Measurements from ENCODE around the gene FOXN1. TPM values are rescaled to one million over a fixed set of nuclear protein-coding genes. Genes with fewer than 3 reads are reported as not detected.
A peak's percentile ranks its signal among the peaks of the same experiment; 100 is the strongest.

The FOXN1 gene
- total RNA-seq, 1 experiment from 2014 or later, result not detected

DNA sequence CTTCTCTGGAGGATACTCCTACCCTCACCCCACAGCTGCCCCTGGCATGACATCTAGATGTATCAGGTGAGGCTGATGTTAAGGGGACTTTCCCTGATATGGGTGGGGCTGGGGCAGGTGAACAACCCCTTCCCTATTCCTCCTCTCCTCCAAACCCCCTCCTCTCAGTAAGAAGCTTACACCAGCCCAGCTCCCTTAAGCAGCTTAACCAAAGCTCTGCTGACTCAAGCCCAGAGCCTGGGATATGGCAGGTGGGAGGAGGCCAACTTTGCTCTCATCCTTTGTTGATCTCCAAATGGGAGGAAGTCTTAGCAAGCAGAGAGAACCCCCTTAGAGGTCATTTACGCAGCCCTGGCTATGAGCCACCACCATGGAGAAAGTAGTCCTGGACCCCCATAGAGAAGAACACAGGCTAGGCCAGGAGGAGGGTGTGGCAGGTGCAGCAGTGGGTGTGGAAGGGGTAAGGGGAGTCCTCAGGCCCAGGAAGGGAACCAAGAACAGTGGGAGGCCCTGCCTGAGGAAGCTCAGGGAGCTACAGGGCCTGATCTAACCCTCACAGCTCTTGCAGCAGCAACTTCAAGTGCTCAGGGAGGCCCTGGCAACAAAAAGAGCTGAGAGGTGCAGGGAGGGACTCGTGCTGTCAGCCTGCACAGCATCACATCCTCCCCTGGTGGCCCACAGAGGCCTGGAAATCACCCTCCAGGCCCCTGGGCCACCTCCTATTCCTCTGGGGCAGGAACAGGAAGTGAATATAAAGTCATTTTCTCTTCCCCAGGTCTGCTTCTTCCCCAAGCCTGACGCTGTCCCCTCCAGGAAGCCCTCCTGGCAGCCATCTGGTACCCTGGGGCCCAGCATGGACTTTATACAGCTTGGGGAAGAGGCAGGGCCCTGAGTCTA, 43.3 kb downstream of the FOXN1 start:
- H3K27me3 ChIP-seq (ENCODE audit: control insufficient read depth, insufficient read depth, low read length), result peaks cover 2% of the 10 kb centered on the region
- H3K4me3 ChIP-seq (ENCODE audit: insufficient read depth, low read depth, low read length), result no peak overlapping the region
- no peak for DNase-seq
- peaks cover 9% of the 10 kb centered on the region for H3K36me3 ChIP-seq (replicated peaks; ENCODE audit: control insufficient read depth, insufficient read depth, low read length)

DNA sequence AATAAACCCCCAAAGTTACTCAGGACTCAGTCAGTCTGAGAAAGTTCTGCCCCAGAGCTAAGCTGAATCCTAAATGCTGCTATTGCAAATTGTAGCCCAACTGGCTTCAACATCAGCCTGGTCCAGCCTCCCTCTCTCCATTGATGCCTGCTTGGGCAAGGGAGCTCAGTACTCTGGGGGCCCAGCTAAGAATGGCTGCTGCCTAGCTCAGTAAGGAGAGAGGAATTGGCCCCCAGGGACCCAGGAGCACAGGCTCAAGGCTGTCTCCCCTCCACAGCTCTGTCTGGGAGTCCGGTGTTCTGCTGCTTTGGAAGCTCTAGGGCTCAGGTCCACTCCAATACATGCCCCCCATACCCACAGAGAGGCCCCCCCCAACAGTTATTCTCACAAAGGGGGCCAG, 44.7 kb downstream of the FOXN1 start:
- H3K27me3 ChIP-seq (ENCODE audit: control insufficient read depth, insufficient read depth, low read length), result peaks cover 2% of the 10 kb centered on the region
- peaks cover 9% of the 10 kb centered on the region for H3K36me3 ChIP-seq (replicated peaks; ENCODE audit: control insufficient read depth, insufficient read depth, low read length)
- no peak for DNase-seq
- H3K4me3 ChIP-seq (ENCODE audit: insufficient read depth, low read depth, low read length), result no peak overlapping the region

DNA sequence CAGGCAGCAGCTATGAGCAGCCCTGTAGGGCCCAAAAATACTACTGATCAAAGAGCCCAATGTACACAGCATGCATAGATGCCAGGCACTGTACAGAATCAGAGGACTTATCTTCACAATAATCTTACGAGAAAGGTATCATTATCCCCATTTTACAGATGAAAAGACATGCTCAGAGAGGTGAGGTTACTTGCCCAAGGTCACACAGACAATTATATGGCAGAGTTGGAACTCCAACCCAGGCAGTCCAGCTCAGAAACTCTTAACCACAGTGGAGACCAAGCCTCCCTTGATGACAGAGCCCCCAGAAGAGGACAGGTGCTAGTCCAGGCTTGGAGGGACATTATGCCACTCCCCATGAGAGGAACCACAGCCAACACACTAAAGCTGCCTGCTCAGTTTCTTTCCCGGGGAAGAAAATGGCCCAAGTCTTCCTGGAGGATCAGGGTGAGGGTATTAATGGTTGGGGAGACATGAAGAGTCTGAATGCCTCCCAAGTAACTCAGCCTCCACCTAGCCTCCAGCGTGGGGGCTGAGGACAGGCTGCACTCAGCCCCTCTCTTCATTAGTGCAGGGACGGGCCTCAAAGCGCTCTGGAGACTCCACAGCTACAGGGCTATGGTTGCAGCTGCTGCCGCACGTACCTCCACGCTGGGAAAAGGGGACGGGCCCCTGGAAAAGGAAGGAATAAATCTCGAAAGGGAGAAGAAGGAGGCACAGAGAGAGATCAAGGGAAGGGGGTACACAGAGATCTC, 45.5 kb downstream of the FOXN1 start:
- peaks cover 8% of the 10 kb centered on the region for H3K36me3 ChIP-seq (replicated peaks; ENCODE audit: control insufficient read depth, insufficient read depth, low read length)
- H3K27me3 ChIP-seq (ENCODE audit: control insufficient read depth, insufficient read depth, low read length), result peaks cover 2% of the 10 kb centered on the region
- peak overlapping the region; percentile 92 for H3K4me3 ChIP-seq (ENCODE audit: insufficient read depth, low read depth, low read length)
- DNase-seq, result no peak

DNA sequence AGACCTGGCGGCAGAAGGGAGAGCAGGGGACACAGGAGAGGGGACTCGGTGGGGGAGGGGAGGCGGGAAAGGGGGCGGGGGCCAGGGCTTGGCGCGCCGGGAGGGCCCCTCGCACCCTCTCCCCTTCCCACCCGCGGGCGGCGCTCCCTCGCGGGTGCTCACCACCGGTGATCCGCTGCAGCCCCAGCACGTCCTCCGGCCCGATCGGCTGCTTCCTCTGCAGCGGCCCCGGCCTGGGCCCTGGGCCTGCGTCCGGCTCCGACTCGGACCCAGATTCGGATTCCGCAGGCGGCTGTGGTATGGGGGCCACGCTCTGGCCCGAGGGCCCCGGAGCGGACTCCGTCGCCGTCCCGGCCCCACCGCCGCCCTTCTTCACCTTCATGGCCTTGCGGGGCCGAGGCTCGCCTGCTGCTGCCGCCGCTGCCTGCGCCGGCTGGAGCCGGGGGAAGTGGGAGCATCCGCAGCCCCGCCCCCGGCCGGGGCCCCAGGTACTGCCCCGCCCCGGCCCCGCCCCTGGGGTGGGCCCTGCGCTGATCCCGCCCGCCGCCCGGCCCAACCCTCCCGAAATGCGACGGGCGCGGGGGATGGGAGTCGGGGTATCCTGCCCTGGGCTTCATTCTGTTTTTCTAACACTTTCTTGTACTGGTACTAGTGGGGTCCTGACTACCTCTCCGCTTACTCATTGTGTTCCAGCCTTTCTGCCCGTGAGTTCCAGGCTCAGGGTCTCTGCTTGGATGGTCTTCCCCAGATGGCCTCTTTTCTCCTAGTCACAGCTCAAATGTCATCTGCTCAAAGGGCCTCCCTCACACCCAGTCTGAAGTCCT, 46.2 kb downstream of the FOXN1 start, which contains the start of gene UNC119:
Gene UNC119, minus strand, starts transcription at position 449 of the 824 bp plus-strand sequence. Its CDS starts 67 bp downstream, at position 382.
- DNase-seq, result peak; percentile 100
- peak within 1 kb of the TSS; percentile 92 for H3K4me3 ChIP-seq (ENCODE audit: insufficient read depth, low read depth, low read length)
- peaks cover 10% of the 10 kb centered on the region for H3K36me3 ChIP-seq (replicated peaks; ENCODE audit: control insufficient read depth, insufficient read depth, low read length)
- peaks cover 2% of the 10 kb centered on the region for H3K27me3 ChIP-seq (ENCODE audit: control insufficient read depth, insufficient read depth, low read length)

DNA sequence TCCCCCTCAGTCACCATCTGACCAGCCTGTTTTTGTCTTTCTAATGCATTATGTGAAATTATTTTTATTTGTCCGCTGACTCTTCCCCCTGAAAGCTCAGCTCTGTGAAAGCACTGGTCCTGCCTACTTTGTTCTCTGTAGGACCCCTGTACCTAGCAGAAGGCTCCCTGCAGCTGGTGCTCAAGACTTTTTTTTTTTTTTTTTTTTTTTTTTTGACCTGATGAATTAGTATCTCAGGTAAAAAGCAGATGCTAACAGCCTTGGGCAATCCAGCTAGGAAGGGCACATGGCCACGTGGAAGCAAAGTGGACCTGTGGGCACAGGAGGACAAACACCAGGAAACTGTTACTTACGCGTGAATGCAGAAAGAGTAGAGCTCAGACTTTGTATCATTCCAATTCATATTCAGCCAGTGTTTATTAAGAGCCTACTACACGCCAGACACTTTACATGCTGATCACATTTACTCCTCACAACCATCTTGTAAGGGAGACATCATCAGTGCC, 46.9 kb downstream of the FOXN1 start:
- H3K36me3 ChIP-seq (replicated peaks; ENCODE audit: control insufficient read depth, insufficient read depth, low read length), result peaks cover 10% of the 10 kb centered on the region
- H3K27me3 ChIP-seq (ENCODE audit: control insufficient read depth, insufficient read depth, low read length), result peaks cover 2% of the 10 kb centered on the region
- peak overlapping the region; percentile 14; the same call in 1 of the 2 replicates for H3K4me3 ChIP-seq (ENCODE audit: insufficient read depth, low read depth, low read length)
- no peak for DNase-seq

DNA sequence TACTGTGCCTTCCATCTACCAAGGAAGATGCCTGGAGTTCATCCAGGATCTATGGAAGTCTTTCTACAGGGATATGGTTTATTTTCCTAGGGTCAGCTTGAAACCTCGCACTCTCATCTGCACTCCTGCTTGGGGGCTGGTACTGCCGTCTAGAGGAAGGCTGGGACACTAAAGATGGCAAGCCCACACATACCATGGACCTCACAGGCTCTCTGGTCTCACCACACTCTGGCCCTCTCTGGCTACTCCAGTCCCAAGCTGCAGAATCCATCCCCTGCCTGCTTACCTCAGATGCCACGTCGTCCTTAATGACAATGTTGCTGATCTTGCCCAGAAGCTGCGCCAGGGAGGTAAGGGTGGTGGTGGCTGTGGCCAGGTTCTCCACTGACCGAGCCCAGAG, 48.4 kb downstream of the FOXN1 start:
- no peak overlapping the region for H3K4me3 ChIP-seq (ENCODE audit: insufficient read depth, low read depth, low read length)
- H3K36me3 ChIP-seq (replicated peaks; ENCODE audit: control insufficient read depth, insufficient read depth, low read length), result peaks cover 10% of the 10 kb centered on the region
- H3K27me3 ChIP-seq (ENCODE audit: control insufficient read depth, insufficient read depth, low read length), result peaks cover 2% of the 10 kb centered on the region
- no peak for DNase-seq

DNA sequence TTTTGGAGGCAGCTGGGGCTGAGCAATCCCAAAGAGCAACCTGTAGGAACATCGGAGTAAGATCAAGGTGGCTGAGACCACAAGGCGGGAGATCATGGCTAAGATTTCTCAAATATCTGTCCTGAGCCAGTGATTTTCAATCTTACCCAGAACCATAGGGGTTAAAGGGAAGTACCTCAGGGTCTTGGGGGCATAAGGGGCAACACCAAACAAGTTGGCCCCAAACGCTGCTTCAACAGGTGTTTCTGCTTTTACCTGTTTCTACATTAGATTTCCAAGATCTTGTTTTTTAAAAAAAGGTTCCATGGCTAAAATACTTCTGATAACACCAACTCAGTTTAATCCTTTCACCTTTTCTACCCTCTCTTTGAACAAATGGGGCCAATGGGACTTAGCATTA, 48.9 kb downstream of the FOXN1 start:
- H3K36me3 ChIP-seq (replicated peaks; ENCODE audit: control insufficient read depth, insufficient read depth, low read length), result peaks cover 12% of the 10 kb centered on the region
- H3K27me3 ChIP-seq (ENCODE audit: control insufficient read depth, insufficient read depth, low read length), result peaks cover 2% of the 10 kb centered on the region
- DNase-seq, result no peak
- H3K4me3 ChIP-seq (ENCODE audit: insufficient read depth, low read depth, low read length), result no peak overlapping the region

DNA sequence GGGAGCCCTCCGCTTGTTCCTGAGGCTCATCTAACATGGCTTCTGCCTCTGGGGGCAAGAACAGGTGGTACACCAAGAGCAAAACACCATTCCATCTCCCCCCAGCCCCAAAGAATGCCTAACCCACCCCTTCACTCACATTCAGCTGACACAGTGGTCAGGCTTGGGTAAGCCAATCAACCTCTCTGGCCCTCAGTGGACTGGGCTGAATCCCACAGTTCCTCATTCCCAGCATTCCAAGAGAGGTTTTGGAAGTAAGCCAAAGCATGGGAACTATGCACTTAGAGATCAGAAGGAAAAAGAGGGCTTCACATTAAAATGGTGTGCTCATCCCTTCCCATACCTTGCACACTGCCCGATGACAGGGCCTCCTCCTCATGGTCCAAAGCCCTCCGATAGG, 57.3 kb downstream of the FOXN1 start:
- Histone ChIP-seq H3K27me3 (ENCODE audit: control insufficient read depth, insufficient read depth, low read length) (no peaks in the 10 kb centered on the region), H3K36me3 (replicated peaks; ENCODE audit: control insufficient read depth, insufficient read depth, low read length) (peaks cover 4% of the 10 kb centered on the region), H3K4me3 (ENCODE audit: insufficient read depth, low read depth, low read length) (no peak overlapping the region)
- no peak for DNase-seq

DNA sequence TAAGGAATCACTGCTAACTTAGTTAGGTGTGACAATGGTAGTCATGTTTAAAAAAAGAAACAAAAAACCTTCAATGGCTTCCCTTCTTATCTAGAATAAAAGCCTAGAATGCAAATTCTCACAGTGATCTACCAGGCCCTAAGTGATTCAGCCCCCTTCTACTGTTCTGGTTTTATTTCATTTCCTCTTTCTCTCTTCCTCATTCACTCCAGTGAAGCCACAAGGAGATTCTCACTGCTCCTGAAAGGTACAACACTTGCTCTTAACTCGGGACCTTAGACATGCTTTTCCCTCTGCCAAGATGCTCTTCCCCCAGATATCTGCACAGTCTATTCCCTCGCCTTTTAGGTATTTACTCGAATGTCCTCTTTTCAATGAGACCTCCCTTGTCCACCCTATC, 61.5 kb downstream of the FOXN1 start:
- H3K36me3 ChIP-seq (replicated peaks; ENCODE audit: control insufficient read depth, insufficient read depth, low read length), result peaks cover 1% of the 10 kb centered on the region; the same call in 1 of the 2 replicates
- no peak overlapping the region for H3K4me3 ChIP-seq (ENCODE audit: insufficient read depth, low read depth, low read length)
- no peak for DNase-seq
- H3K27me3 ChIP-seq (ENCODE audit: control insufficient read depth, insufficient read depth, low read length), result peaks cover 2% of the 10 kb centered on the region; the same call in 1 of the 2 replicates

DNA sequence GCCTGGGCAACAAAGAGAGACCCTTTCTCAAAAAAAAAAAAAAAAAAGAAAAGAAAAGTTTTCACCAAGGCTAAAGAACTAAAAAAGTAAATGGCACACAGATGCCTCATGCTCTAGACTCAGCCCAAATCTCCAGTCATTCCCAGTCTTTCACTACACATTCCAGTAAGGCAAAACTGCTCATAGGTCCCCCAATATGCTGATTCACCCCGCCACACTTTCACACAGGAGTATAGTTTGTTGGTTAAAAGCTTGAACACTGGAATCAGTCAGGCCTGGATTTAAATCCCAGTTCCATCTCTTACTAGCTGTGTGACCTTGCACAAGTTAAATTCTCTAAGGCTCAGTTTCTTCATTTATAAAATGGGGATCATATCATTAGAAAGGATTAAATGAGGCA, 63.3 kb downstream of the FOXN1 start:
- peaks cover 3% of the 10 kb centered on the region for H3K36me3 ChIP-seq (replicated peaks; ENCODE audit: control insufficient read depth, insufficient read depth, low read length)
- H3K27me3 ChIP-seq (ENCODE audit: control insufficient read depth, insufficient read depth, low read length), result peaks cover 3% of the 10 kb centered on the region; the same call in 1 of the 2 replicates
- H3K4me3 ChIP-seq (ENCODE audit: insufficient read depth, low read depth, low read length), result no peak overlapping the region
- no peak for DNase-seq

DNA sequence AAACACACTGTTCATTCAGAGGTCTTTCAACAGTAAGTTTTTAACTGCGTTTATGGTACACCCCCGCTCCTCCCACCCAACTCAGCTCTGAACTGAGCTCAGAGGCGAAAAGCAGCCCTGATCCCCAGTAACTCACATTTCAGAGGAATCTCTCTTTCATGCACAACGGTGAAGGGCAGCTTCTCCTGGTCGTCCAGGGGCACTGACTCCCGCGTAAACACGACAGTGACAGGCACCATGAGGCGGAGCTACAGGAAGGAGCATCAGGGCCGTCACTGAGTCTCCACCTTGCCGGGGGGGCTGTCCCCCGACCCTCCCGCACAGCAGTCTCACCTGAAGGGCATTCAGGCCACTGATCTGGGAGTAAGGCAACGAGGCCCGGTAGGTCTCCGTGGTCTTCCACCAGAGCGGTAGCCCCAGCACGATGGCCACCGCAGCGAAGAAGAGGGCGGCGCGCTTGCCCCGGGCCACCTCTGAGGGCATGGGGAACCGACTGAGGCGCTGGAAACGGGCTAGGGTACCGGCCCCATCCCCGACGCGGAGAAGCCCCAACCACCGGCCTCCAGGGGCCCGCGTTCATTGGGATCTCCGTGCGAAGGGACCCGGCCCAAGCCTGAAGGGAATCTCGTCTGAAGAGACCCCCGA, 64.7 kb downstream of the FOXN1 start:
- peaks cover 3% of the 10 kb centered on the region; the same call in 1 of the 2 replicates for H3K27me3 ChIP-seq (ENCODE audit: control insufficient read depth, insufficient read depth, low read length)
- H3K36me3 ChIP-seq (replicated peaks; ENCODE audit: control insufficient read depth, insufficient read depth, low read length), result peaks cover 6% of the 10 kb centered on the region
- DNase-seq, result peak; percentile 78
- peak overlapping the region; percentile 92 for H3K4me3 ChIP-seq (ENCODE audit: insufficient read depth, low read depth, low read length)

DNA sequence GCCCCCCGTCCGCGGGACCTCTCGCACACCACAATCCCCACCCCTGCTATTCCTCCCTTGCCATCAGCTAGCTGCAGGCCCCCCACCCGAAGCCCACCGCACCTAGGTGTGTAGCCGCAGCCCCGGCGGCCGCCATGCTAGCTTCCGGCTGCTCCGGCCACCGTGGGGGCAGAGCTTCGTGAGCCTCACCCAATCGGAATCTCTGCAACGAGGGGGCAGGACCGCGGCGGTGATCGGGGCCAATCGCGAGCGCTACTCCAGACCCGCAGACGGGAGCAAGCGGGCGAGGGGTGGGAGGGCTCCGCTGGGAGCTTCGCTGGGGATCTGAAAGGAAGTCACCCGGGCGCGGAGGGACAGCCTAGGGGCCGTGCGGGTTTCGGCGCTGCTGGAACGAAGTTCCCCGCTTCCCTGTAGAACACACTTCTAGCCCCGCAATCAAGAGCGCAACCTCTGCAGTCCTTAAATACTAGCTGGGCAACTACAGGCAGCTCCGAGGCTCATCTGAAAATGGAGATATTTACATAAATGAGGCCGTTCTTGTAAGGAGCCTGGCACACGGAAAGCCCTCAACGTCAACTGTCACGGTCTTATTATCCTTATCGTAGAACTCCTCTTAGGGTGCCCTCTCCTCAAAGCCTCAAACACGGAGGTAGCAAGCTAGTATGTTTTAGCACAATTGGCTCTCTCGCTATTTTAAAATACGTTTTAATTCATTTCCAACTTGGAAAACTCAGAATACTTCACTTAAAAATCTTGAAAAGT, 65.4 kb downstream of the FOXN1 start, which contains the start of gene PIGS:
Gene PIGS, minus strand, starts transcription at position 164 of the 762 bp plus-strand sequence. Its CDS starts 28 bp downstream, at position 136.
- Histone ChIP-seq H3K36me3 (replicated peaks; ENCODE audit: control insufficient read depth, insufficient read depth, low read length) (peaks cover 6% of the 10 kb centered on the region), H3K4me3 (ENCODE audit: insufficient read depth, low read depth, low read length) (peak within 1 kb of the TSS; percentile 92)

More for the DNA sequence above, 65.4 kb downstream of the FOXN1 start, which contains the start of gene PIGS:
- peaks cover 3% of the 10 kb centered on the region; the same call in 1 of the 2 replicates for H3K27me3 ChIP-seq (ENCODE audit: control insufficient read depth, insufficient read depth, low read length)
- peak; percentile 99 for DNase-seq

Measured in H7 (cell line).